HG02798 (cell line): Measurements from ENCODE around the gene CAB39L.
"Not testable (repeated sequence)": the region's sequence is repeated elsewhere in the genome, so short reads cannot be mapped to it uniquely, and the experiment has no call there.

Source experiments
- ATAC-seq: cut with Tn5 transposase; IDR thresholded peaks from one replicate; pipeline ENCODE4 v1.9.1; 2021; ENCODE audit warnings: mild to moderate bottlenecking; ENCODE audit not compliant: unreplicated experiment, poor library complexity

The CAB39L gene

DNA sequence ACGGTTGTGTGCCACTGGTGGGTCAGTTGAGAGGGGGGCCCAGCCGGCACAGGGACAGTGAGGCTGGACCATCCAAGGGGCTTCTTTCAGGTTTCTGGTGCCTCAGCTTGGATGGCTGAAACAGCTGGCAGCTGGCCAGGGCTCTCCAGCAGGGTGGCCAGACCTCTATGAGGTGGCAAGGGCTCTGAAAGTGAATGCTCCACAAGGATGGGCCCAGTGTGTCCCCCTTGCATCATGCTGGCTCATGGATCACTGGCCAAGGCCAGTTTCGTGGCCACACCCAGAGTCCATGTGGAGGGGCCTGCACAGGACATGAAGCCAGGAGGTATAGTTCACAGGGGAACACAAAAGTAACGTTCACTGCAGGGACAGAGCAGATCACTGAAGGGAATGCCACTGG lies 146.5 kb downstream of the CAB39L start:
- no peak for ATAC-seq

GRCh38 chr13:49296659-49297058 lies 147.2 kb downstream of the CAB39L start:
- no peak for ATAC-seq

- ATAC-seq = no peak
Observed at GRCh38 chr13:49295244-49295643, 148.6 kb downstream of the CAB39L start.

DNA sequence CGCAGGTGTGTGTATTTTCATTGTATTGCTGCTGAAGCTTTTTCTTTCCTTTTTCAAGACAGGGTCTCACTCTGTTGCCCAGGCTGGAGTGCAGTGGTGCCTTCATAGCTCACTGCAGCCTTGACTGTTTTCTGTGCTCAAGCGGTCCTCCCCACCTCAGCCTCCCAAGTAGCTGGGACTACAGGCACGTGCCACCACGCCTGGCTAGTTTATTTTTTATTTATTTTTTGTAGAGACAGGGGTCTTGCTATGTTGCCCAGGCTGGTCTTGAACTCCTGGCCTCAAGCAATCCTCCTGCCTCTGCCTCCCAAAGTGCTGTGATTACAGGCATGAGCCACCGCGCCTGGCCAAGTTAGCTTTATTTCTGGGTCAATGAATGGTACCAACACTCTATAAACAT lies 149.1 kb downstream of the CAB39L start:
- not testable (repeated sequence) for ATAC-seq

- ATAC-seq = no peak
Observed at GRCh38 chr13:49292742-49293486, 150.9 kb downstream of the CAB39L start.

DNA sequence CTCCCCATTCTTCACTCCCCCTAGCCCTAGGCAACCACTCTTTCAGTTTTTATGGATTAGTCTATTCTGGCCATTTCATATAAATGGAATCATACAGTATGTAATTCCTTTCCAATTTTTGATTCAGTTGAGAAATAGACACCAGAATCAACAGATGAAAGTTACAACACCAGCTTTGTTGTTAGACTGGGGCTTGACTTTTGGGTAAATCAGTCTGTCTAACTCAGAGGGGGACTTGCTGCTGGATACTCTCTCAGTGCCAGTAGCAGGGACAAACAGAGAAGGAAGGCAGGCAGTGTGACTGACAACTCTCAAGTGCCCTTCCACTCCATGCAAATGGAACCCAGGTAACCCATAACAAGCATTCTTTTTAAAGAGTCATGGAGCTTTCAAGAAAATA lies 155.4 kb downstream of the CAB39L start:
- ATAC-seq = no peak

GRCh38 chr13:49287995-49288394 lies 155.9 kb downstream of the CAB39L start:
- no peak for ATAC-seq

- no peak for ATAC-seq
Observed at GRCh38 chr13:49279885-49280284, 164.0 kb downstream of the CAB39L start.

DNA sequence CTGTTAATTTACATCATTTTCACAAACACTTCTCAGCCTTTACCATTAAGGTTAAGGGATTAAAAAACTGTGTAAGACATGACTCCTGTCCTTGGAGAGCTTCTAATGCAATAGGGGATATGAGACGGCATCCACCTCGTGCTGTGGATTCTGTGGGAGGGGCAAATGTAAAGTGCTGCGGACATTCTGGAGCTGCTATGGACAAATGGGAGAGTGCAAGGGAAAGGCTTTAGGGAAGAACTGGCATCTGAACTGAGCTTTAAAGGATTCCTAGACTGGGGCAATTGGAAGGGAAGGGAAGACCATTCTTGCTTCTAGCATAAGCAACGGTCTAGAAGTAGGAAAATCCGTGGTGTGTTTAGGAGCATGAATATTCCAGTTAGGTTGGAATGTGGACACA lies 164.8 kb downstream of the CAB39L start:
- ATAC-seq = no peak

- no peak for ATAC-seq
Observed at GRCh38 chr13:49278211-49278610, 165.7 kb downstream of the CAB39L start.

GRCh38 chr13:49272296-49272695 lies 171.6 kb downstream of the CAB39L start:
- ATAC-seq = no peak

GRCh38 chr13:49271264-49271663 lies 172.6 kb downstream of the CAB39L start:
- no peak for ATAC-seq

- no peak for ATAC-seq
Observed at GRCh38 chr13:49265822-49266221, 178.0 kb downstream of the CAB39L start.

GRCh38 chr13:49262634-49263033 lies 181.2 kb downstream of the CAB39L start:
- no peak for ATAC-seq

DNA sequence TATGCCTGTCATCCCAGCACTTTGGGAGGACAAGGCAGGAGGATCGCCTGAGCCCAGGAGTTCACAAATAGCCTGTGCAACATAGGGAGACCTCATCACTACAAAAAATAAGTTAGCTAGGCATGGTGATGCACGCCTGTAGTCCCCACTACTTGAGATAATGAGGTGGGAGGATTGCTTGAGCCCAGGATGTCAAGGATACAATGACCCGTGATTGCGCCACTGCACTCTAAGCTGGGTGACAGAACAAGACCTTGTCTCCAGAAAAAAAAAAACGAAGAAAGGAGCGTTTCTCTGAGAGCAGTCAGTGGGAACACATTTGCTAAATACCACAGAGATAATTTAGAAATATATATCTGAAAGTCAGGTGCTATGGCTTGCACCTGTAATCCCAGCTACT lies 184.3 kb downstream of the CAB39L start:
- no peak for ATAC-seq
